ENCODE measurements around the gene ASB18.
"Not testable (repeated sequence)": the region's sequence is repeated elsewhere in the genome, so short reads cannot be mapped to it uniquely, and the experiment has no call there.

ASB18 gene

GRCh38 chr2:236264256-236264655 lies at the start of gene ASB18:
TSS of gene ASB18 (minus strand) at chr2:236264406. CDS start at chr2:236264345, 61 bp downstream.
- DNase-seq = no peak

GRCh38 chr2:236311286-236311685 lies 47.1 kb upstream of the ASB18 start:
- DNase-seq = no peak

- DNase-seq = no peak
These were observed 45.4 kb upstream of the ASB18 start for GRCh38 chr2:236309669-236310029.

GRCh38 chr2:236308855-236309668 lies 44.9 kb upstream of the ASB18 start:
- DNase-seq = no peak

GRCh38 chr2:236307641-236308040 lies 43.4 kb upstream of the ASB18 start:
- DNase-seq = no peak

- no peak for DNase-seq
These were observed 42.8 kb upstream of the ASB18 start for GRCh38 chr2:236306825-236307540.

- DNase-seq = no peak
These were observed 41.9 kb upstream of the ASB18 start for GRCh38 chr2:236305964-236306605.

GRCh38 chr2:236305531-236305930 lies 41.3 kb upstream of the ASB18 start:
- no peak for DNase-seq

GRCh38 chr2:236303935-236304334 lies 39.7 kb upstream of the ASB18 start:
- DNase-seq = no peak

- DNase-seq = no peak
These were observed 38.3 kb upstream of the ASB18 start for GRCh38 chr2:236302555-236302954.

- DNase-seq = no peak
These were observed 34.8 kb upstream of the ASB18 start for GRCh38 chr2:236298924-236299475.

- DNase-seq = no peak
These were observed 31.3 kb upstream of the ASB18 start for GRCh38 chr2:236295481-236295880.

GRCh38 chr2:236294647-236295046 lies 30.4 kb upstream of the ASB18 start:
- no peak for DNase-seq

- DNase-seq = no peak
These were observed 29.1 kb upstream of the ASB18 start for GRCh38 chr2:236293241-236293810.

GRCh38 chr2:236291911-236292310 lies 27.7 kb upstream of the ASB18 start:
- DNase-seq = no peak

- DNase-seq = no peak
These were observed 27.3 kb upstream of the ASB18 start for GRCh38 chr2:236291476-236291875.

- DNase-seq = no peak
These were observed 26.7 kb upstream of the ASB18 start for GRCh38 chr2:236290742-236291425.

- no peak for DNase-seq
These were observed 25.7 kb upstream of the ASB18 start for GRCh38 chr2:236289766-236290462.

- DNase-seq = not testable (repeated sequence)
These were observed 24.2 kb upstream of the ASB18 start for GRCh38 chr2:236288373-236288772.

GRCh38 chr2:236287656-236288055 lies 23.4 kb upstream of the ASB18 start:
- no peak for DNase-seq

- DNase-seq = no peak
These were observed 22.8 kb upstream of the ASB18 start for GRCh38 chr2:236286873-236287545.

Measured in activated naive CD4-positive, alpha-beta T cell (primary cell).